Heart left ventricle (tissue), 13 donors: ENCODE data around the gene KRT36.

Experiments
- CTCF ChIP-seq, 12 donors: fragments of 200-600 bp; sonication (generic) in 4 of 12; IDR thresholded peaks; one replicate each; pipeline versions ENCODE4 v1.5.0 to v1.8.0; 2018 to 2022; ENCODE audit warnings: antibody characterized with exemption in 12 of 12, mild to moderate bottlenecking in 5 of 12
- POLR2A ChIP-seq, 2 donors: fragments of 450-650 bp; IDR thresholded peaks; one replicate each; pipeline ENCODE4 v1.6.1; 2017; ENCODE audit warnings: antibody characterized with exemption in 2 of 2, mild to moderate bottlenecking in 2 of 2, moderate library complexity in 2 of 2
- donor health status: ischemic (EF 13 %, LVEDD 7.1; RV severe dilation, severe dysfunction).
- donor health status: DM: no; HTN: yes; CAD: no.
- donor health status: DM: no; HTN: no; CAD: no.
- donor health status: ischemic (EF 25% LVEDD 6.9; RV normal size, moderate dysfunction).
- donor health status: ischemic (EF 25% LVEDD 5.7; RV mildly dilated, moderate dysfunction).
- donor health status: ischemic (EF 35%, LVEDD 5.7; RV mildly dilated, moderate dysfunction).
- donor health status: nonischemic (EF 11% LVEDD 7.7; RV severe dilation, severe dysfunction).
- donor health status: DM: yes; HTN: yes; CAD: no.
- donor health status: PGD.
- donor health status: ischemic (EF 29% LVEDD 5.4; RV normal size, mild dysfunction).
- donor health status: nonischemic (EF 23%, LVEDD 6.1; RV moderate dilation, normal function).

- TF ChIP-seq CTCF (IDR thresholded peaks at IDR 0.05) (no peak), POLR2A (IDR thresholded peaks at IDR 0.05) (no peak)
These were observed 30.0 kb upstream of the KRT36 start for GRCh38 chr17:41519501-41520224.
